ENCODE measurements around the gene RGS5.

DNA sequence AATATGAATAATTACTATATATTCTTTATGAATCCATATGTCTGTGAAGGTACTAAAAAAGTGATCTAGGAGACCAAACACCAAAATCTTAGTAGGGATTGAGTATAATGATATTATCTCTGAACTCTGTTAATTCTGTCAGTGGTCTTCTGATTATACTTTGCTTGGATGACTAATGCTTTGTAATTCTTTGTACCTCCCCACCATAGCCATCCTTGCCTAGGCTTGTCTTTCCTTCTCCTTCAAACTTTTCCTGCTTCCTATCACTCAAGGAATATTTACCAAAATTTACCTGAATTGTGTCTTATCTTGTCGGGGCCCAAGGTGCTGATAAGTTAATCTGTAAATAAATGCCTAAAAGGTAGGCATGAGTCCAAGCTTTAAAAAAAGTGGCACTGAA is 845 bp upstream of the RGS5 start:
- TF ChIP-seq, protein P1, sequence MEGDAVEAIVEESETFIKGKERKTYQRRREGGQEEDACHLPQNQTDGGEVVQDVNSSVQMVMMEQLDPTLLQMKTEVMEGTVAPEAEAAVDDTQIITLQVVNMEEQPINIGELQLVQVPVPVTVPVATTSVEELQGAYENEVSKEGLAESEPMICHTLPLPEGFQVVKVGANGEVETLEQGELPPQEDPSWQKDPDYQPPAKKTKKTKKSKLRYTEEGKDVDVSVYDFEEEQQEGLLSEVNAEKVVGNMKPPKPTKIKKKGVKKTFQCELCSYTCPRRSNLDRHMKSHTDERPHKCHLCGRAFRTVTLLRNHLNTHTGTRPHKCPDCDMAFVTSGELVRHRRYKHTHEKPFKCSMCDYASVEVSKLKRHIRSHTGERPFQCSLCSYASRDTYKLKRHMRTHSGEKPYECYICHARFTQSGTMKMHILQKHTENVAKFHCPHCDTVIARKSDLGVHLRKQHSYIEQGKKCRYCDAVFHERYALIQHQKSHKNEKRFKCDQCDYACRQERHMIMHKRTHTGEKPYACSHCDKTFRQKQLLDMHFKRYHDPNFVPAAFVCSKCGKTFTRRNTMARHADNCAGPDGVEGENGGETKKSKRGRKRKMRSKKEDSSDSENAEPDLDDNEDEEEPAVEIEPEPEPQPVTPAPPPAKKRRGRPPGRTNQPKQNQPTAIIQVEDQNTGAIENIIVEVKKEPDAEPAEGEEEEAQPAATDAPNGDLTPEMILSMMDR (IDR thresholded peaks at IDR 0.05) = no peak
- no peak for TF ChIP-seq POLR2A (IDR thresholded peaks at IDR 0.05)
